ENCODE measurements around the gene MEPCE.

MEPCE gene

GRCh38 chr7:100407285-100408180, 22.1 kb upstream of the MEPCE start:
- DNase-seq, result peak in 1 of 2 experiments; percentile 75

GRCh38 chr7:100411101-100411500, 18.5 kb upstream of the MEPCE start:
- DNase-seq, result no peak

DNA sequence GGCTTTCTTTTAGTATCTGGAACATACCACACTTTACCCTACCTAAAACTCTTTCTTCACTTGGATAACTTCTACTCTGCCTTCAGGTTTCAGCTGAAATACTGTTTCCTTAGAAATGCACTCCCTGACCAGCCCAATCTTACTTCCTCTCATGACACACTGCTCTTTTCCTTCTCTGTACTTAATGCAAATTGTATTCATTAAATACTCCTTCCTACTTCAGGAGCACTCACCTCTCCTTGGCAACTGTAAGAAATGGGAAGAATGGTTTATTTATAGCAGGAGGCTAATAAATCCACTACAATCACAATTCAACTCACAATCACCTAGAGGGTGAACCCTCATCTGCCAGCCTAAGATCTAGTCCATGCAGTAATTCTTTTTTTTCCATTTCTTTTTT, 16.3 kb upstream of the MEPCE start:
- DNase-seq, result no peak

GRCh38 chr7:100413889-100414288, 15.7 kb upstream of the MEPCE start:
- no peak for DNase-seq

DNA sequence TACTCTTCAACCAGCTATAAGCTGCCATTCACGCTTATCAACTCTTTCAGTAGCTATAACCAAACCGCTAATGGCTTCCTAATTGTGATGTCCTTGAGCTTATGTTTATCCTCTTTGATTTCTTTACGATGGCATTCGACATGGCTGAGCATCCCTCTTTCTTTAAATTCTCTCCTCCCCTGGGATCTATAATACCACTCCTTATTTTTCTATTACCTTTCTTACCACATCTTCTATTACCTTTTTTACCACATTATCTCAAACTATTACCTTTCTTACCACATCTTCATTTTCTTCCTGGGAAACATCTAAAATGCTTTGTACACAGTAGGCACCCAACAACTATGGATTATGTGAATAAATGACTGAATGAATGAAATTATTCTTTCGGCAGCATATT, 14.2 kb upstream of the MEPCE start:
- DNase-seq, result no peak

DNA sequence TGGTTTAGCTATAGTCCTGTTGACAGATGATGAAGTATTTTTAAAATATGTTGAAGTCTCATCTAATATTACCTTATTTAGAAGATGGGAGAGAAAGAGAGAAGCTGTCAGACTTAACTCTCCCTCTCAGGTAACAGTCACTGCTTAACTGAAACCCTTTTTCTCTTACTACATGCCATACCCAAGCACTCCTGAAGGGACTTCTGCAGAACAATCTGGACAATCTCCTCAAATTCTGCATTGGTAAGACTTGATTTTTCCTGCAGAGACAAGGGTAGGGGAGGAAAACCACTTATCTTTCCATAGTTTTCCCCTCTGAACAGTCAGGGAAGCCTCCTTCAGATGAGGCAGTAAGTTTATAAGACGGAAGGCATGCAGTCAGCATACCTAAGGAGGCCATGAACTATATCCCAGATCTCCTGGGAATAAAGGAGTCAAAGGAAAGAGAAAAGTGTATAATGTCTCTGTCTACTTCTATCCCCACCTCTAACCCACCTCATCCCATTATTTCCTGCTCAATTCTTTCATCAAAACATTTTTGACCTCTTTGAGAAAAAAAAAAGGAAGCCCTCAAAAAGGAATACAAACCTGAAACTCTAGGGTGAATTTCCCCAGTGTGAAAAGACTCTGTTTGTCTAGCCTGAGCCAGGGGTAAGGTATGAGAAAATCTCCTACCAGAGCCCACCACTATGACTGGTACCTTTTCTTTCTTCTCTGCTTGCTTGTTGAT, 10.5 kb upstream of the MEPCE start:
- DNase-seq, result no peak

- DNase-seq, result no peak
Measured at GRCh38 chr7:100419660-100420226, 9.9 kb upstream of the MEPCE start.

DNA sequence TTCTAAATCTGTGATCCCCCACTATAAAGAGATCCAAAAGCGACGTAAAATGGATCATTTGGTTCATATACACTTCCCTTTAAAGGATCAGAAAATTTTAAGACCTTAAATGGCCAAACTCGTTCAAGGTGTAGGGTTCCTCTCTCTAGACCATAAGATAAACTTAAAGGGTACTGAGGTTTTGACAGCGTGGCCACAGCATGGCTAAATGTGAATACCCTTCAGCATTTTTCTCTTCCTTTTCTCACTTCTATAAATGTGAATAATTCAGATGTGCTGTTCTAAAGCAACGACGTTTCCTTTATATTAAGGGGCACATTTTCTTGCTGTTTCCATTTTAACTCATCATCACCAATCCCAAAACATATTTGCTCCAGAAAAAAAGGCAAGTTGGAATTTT, 6.3 kb upstream of the MEPCE start:
- no peak for DNase-seq

GRCh38 chr7:100425347-100425746, 4.3 kb upstream of the MEPCE start:
- DNase-seq, result no peak

DNA sequence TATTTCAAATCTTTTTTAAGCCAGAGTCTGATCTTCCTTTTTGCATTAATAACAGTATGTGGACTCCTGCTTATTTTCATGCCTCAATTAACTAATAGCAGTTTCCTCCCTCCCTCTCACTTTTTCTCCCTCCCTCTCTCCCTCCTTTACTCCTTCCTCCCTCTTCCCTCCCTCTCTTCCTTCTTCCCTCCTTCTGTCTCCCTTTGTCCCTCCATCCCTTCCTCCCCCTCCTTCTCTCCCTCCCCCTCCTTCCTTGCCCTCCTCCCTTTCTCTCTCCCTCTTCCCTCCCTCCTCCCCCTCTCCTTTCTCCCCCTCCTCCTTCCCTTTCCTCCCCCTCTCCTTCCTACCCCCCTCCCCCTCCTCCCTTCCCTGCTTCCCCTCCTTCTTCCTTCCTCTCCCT, 3.1 kb upstream of the MEPCE start:
- no peak for DNase-seq

GRCh38 chr7:100427762-100428198, 1.9 kb upstream of the MEPCE start:
- no peak for DNase-seq

GRCh38 chr7:100428199-100428966, 1.2 kb upstream of the MEPCE start, which contains the start of gene ZCWPW1:
Gene ZCWPW1, minus strand, starts transcription at chr7:100428703. Its CDS starts 8,054 bp downstream, at chr7:100420649.
- peak; percentile 83 to 94 for DNase-seq

DNA sequence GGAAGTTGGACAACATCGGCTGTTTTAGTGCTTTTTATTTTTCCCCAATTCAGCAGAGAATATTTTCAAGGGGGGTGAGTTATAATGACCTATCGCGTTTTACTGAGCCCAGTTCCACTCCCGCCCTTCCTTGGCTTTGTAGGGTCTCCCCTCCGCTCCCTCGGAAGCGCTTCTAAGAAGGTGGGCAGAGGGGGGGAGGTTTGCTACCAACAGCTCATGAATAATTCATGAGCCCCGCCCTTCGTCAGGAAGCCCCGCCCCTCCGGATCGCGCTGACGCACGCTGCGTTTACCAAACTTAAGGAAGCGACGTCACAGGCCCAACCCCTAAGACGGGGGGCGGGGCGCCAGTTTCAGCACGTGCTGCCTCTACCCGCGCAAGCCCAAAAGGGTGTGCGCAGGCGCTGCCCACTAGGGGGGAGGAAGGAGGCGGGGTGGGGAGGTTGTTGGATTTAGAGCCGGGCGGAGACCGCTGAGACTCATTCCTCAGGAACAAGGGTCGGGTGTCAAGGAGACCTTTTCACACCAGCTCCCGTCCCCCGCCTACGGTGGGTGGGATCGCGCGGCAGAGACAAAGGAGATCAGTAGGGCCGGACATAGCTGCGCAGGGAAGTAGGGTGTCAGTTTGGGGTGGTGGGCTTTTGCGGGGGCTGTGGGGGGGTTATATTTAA, 529 bp upstream of the MEPCE start:
- peak; percentile 88 to 91 for DNase-seq

GRCh38 chr7:100430493-100431285, 1.1 kb downstream of the MEPCE start:
- no peak for DNase-seq

GRCh38 chr7:100431286-100431735, 1.7 kb downstream of the MEPCE start:
- no peak for DNase-seq

DNA sequence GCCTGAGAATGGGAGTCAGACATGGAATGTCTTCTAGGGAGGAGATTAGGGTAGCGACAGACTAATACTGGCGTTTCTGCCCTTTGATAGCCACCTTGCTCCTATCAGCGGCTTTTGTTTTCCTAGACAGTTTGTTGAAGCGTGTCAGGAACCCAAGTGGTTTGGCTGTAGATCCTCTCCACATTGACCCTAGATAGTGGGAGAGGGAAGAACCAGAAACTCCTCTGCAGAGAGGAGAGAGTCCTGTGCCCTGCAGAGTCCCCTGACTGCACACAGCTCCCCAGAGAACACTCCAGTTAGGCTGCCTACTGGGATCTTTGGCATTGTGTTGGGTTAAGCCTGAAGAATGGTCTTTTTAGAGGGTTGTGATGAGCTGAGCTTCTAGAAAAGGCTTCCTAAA, 2.4 kb downstream of the MEPCE start:
- no peak for DNase-seq

DNA sequence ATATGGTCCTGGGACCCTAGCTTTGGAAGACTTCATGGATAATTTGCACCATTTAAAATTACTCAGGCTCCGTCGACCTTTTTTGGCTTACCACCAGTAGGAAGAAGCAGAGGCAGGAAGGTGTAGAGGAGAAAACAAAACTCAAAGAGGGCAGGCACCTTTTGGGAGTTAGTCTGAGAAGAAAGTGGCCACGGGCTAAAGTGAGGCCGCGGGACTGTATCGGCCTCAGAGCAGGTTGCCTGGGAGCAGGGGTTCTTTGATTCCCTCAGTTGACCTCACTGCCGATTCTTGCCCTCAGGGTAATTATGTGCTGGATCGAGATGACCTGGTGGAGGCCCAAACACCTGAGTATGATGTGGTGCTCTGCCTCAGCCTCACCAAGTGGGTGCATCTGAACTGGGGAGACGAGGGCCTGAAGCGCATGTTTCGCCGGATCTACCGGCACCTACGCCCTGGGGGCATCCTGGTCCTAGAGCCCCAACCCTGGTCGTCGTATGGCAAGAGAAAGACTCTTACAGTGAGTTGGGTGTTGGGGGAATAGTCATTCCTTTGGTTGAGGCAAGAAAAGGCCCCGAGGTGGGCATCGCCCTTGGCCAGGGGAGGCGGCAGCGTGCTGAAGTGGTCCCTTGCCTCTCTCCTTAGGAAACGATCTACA, 3.1 kb downstream of the MEPCE start:
- DNase-seq, result no peak

- DNase-seq, result no peak
Measured at GRCh38 chr7:100433276-100433591, 3.6 kb downstream of the MEPCE start.

GRCh38 chr7:100433592-100434296, 4.1 kb downstream of the MEPCE start:
- no peak for DNase-seq

Data from cerebellar nuclear complex (tissue), 1 donor.